Measurements from ENCODE around the gene PAX2. TPM values are rescaled to one million over a fixed set of nuclear protein-coding genes. Genes with fewer than 3 reads are reported as not detected.

Gene PAX2
- total RNA-seq, 4 donors from 2014 or later, result not detected

DNA sequence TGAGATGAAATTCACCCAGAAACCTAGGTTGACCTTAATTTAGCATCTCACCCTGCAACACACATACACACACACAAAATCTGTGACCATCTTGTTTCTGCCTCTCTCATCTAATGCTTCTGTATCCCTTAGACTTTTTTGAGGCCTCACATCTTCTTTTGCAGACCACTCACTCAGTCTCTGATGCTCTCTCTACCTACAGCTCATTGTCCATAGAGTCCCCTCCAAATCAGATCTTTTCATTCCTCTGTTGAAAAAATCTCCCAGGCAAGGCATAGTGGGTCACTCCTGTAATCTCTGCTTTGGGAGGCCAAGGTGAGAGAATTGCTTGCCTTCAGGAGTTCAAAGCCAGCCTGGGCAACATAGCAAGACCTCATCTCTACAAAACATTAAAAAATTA is 17.6 kb upstream of the PAX2 start:
- DNase-seq (ENCODE audit: low spot score in 2 of 2), result no peak
- intact Hi-C loops (cut with DNase I; ENCODE audit: low total_unique reads), result no loop called here
- TF ChIP-seq CTCF (IDR thresholded peaks at IDR 0.05) (no peak), POLR2A (IDR thresholded peaks at IDR 0.05) (no peak)
- no peak overlapping the region for H3K4me3 ChIP-seq (ENCODE audit: low read depth, poor library complexity, severe bottlenecking)

GRCh38 chr10:100728928-100729861 is 16.2 kb upstream of the PAX2 start:
- no peak overlapping the region for H3K4me3 ChIP-seq (ENCODE audit: low read depth, poor library complexity, severe bottlenecking)
- TF ChIP-seq CTCF (IDR thresholded peaks at IDR 0.05) (no peak), POLR2A (IDR thresholded peaks at IDR 0.05) (no peak)
- intact Hi-C loops (cut with DNase I; ENCODE audit: low total_unique reads), result no loop called here
- 3 to 5% methylated on average over 34 to 44 of the region's 44 CpGs for WGBS, 2 donors
- no peak for DNase-seq (ENCODE audit: low spot score in 2 of 2)

DNA sequence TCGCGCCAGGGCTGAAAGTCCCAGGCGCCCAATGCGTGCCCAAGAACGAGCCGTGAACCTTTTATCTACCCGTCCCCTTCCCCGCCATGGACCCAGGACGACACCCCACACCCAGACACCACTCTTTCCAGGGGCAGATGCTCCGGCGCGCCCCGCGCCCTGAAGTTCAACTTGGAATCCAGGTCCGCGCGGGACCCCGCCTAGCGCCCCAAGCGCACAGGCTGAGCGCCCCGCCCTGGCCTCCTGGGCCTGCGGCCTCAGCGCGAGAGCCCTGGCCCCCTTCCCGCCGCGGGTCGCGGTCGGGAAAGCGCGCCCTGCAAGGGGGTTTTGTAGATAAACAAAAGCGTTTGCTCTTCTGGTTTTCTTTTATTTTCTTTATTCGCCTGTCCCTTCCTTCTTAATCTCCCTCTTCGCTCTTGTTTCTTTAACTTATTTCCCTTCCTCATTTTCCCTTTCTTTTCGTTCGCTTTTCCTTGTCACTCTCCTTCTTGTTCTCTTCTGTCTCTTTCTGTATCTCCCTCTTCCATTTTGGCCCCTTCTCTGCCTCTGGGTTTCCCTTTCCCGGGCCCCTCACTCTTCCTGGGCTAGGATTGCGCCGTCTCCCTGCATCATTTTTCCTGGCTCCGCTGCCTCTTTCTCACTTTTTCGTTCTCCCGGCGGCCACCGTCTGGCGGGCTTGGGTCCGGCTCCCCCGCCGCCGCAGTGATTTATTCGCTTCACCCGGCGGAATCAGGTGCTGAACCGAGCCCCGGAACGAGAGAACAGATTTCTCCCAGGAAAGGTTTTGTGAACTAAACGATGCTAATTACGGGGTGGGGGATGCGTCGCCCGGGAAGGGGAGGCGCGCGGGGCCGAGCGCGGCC is 15.3 kb upstream of the PAX2 start:
- intact Hi-C loops (cut with DNase I; ENCODE audit: low total_unique reads), result no loop called here
- 2 to 3% methylated on average over 61 to 66 of the region's 68 CpGs for WGBS, 2 donors
- no peak for DNase-seq (ENCODE audit: low spot score in 2 of 2)
- no peak overlapping the region for H3K4me3 ChIP-seq (ENCODE audit: low read depth, poor library complexity, severe bottlenecking)
- TF ChIP-seq CTCF (IDR thresholded peaks at IDR 0.05) (no peak), POLR2A (IDR thresholded peaks at IDR 0.05) (no peak)

DNA sequence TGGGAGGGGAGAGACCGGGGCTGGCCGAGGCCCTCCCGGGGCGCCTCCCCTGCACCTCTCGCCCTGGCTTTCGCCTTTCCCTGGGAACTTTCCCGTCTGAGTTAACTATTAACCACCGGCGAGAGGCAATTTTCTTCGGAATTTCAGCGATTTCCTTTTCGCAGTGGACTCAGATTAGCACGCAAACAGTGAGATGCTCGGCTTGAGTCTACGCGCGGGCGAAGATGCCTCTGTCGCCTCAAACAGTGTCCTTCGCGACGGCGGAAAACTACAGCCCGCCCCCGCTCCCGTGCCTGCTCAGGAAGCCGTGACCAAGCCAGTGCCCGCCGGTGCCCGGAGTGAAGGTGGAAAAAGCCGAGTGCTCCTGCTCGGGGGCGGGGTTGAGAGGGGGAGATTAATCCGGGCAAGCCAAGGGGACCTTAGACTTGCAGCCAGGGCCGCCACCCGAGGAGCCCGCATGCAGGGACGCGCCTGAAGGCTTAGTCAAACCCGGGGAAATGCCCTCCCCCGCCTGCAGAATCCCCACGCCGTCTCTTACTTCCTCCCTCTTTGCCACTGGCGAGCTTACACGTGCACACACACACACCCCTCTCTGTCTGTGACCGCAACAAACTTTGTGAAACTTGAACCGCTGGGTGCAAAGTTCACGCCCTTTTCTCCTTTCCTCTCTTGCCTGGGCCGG is 14.5 kb upstream of the PAX2 start:
- TF ChIP-seq POLR2A (IDR thresholded peaks at IDR 0.05) (no peak), CTCF (IDR thresholded peaks at IDR 0.05) (no peak)
- DNase-seq (ENCODE audit: low spot score in 2 of 2), result no peak
- intact Hi-C loops (cut with DNase I; ENCODE audit: low total_unique reads), result no loop called here
- WGBS, 2 donors, result 1 to 2% methylated on average over 45 to 46 of the region's 49 CpGs
- no peak overlapping the region for H3K4me3 ChIP-seq (ENCODE audit: low read depth, poor library complexity, severe bottlenecking)

GRCh38 chr10:100731407-100732240 is 13.8 kb upstream of the PAX2 start:
- TF ChIP-seq POLR2A (IDR thresholded peaks at IDR 0.05), result no peak
- no peak for TF ChIP-seq CTCF (IDR thresholded peaks at IDR 0.05)
- no peak overlapping the region for H3K4me3 ChIP-seq (ENCODE audit: low read depth, poor library complexity, severe bottlenecking)
- intact Hi-C loops (cut with DNase I; ENCODE audit: low total_unique reads), result no loop called here
- WGBS, 2 donors, result 55 to 62% methylated on average over 24 of the region's 24 CpGs
- DNase-seq (ENCODE audit: low spot score in 2 of 2), result no peak
